HG03520 (cell line): Measurements from ENCODE around the gene TMEM266.

Source experiments
- ATAC-seq: cut with Tn5 transposase; IDR thresholded peaks from one replicate; pipeline ENCODE4 v1.9.1; 2021; ENCODE audit warnings: mild to moderate bottlenecking, moderate library complexity; ENCODE audit not compliant: unreplicated experiment

Gene TMEM266

DNA sequence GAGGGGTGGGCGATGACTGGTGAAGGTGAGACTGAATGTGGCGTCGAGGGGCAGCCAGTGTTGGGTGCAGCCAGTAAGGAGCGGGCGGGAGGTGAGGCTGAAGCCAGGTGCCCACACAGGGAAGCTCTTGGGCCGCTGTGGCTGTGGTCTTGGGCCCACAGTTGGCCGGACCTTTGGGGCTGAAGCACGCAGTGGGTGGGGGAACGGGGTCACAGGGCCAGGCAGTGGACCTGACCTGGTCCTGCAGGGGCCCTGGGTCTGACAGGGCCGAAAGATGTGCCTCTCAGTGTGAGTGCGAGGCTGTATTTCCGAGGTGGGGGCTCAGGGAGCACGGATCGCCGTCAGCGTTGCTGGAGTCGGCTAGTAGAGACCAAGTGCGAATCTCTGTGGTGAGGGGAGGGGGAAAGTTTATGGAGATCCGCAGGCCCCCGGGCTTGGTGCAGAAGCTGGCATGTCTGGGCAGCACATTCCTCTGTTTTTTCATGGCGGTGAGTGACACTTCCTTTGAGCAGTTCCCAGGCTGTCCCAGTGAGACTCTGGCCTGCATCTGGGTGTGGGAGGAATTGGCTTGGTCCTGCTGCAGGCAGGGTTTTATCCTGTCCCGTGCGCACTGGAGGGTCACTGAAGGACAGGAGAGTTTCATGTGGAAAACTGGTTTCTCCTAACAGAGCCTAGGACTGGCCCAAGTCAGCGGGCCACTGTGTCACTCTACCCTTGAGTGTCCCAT, 100.8 kb downstream of the TMEM266 start:
- ATAC-seq: no peak

DNA sequence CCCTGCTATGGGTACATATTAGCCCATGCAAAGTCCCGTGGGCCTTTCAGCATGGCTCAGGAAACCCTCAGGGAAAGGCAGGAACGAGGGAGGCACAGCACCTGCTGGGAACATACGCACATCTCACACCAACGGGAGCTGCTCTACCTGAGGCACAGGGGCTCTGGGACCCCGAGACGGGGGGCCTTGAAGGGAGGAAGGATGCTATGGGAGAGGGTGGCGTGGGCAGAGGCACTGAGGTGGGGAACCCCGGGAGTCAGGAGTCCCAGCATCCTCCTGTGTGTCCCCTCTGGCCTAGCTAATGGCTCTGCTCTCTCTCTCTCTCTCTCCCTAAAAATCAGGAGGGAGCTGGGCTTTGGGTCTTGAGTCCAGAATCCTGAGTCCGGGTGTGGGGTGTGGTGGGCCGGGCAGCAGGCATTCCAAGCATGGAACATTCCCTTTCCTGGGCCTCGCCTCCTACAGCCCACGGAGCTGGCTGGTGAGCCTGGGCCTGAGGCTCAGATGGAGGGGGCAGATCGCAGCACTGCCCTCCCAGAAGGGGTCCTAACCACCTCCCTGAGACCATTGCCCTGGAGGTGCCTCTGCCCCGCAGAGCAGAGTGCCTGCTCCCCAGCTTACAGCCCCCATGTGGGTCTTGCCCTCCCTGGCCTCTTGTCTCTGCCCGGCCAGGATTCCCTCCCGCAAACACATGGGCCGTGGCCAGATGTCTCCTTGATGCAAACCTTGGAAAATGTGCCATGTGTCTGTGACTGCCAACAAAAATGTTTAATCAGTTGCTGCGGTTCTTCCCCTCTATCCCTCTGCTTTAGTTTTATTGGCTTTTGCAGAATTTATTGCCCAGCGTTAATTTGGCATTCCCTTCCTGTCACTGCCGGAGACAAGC, 101.6 kb downstream of the TMEM266 start:
- ATAC-seq: no peak

- ATAC-seq: no peak
These were observed 102.2 kb downstream of the TMEM266 start for GRCh38 chr15:76162036-76162398.

DNA sequence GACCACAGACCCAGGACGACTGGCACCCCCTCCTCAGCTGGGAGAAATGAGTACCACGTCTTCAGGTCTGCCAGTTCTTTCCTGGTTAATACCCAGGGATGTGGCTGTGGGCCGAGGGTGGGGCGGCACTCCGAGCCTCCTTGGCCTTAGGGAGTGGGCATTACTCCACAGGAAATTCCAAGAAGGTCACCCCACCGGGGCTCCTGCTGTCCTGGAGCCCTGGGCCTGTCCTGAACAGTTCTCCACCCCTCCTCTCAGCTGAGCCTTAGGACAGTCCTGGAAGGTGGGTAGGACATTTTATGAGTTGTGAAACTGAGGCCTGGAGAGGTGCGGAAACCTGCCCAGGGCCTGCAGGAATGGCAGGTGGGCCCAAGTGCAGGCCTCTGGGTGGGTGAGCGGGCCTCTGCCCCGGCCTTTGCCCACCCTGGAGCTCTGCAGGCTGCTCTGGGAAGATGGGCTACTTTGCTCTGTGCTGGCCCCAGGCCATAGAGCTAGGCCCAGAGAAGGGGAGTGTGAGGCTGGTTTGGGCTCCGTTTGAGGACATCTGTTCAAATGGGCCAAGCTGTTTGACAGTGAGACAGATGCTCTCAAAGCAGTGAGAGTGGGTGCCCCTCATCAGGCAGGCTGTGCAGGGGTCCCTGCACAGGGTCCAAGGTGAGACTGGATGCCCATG, 103.1 kb downstream of the TMEM266 start:
- ATAC-seq: no peak

- ATAC-seq: no peak
These were observed 103.9 kb downstream of the TMEM266 start for GRCh38 chr15:76163457-76164295.

- ATAC-seq: no peak
These were observed 104.8 kb downstream of the TMEM266 start for GRCh38 chr15:76164602-76165001.

DNA sequence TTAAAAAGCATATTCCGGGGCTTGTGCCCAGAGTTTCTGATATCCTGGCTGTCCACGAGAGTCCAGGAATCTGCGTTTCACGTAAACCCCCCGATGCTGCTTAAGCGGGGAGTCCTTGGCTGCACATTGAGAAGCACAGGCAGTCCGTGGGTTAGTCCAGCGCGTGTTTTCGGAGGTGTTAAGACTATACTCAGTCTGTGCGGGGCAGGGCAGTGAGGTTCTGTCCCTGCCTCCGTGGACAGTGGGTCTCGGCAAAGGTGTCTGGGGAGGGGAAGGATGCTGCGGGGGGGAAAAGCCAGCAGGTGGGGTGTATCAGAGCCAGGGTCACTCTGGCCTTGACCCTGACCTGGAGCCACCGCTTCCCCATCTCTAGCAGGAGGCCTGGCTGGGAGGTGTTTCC, 106.2 kb downstream of the TMEM266 start:
- no peak for ATAC-seq

- ATAC-seq: no peak
These were observed 108.6 kb downstream of the TMEM266 start for GRCh38 chr15:76168237-76168984.

- ATAC-seq: no peak
These were observed 109.2 kb downstream of the TMEM266 start for GRCh38 chr15:76169018-76169417.

- no peak for ATAC-seq
These were observed 110.4 kb downstream of the TMEM266 start for GRCh38 chr15:76169911-76170800.

- no peak for ATAC-seq
These were observed 113.0 kb downstream of the TMEM266 start for GRCh38 chr15:76172782-76173181.

- ATAC-seq: no peak
These were observed 113.6 kb downstream of the TMEM266 start for GRCh38 chr15:76173317-76173834.

DNA sequence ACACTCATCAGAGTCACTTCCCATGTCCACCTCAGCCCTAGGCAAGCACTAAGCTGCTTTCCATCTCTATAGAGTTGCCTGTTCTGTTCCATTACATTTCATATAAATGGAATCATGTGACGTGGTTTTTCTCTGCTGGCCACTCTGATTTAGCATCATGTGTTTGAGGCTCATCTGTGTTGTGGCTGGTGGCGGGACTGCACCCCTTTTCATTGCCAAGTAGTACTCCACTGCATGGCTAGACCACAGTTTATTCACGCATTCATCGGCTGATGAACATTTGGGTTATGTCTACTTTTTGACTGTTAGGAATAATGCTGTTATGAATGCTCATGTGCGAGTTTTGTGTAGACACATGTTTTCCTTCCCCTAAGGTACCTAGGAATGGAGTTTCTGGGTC, 114.9 kb downstream of the TMEM266 start:
- no peak for ATAC-seq

DNA sequence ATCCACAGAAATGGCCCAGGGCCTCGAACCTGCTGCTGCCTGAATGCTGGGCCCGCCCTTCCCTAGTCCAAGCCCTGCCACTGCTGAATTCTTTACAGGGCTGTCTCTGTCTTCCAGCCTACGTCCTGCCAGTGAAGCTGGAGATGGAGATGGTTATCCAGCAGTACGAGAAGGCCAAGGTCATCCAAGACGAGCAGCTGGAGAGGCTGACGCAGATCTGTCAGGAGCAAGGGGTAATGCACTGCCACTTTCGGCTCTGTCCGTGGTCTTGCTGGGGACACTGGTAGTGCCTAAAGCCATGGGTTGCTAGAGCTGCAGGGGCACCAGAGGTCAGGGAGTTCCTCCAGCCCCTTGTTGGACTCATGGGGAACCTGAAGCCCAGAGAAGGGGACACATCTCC, 115.7 kb downstream of the TMEM266 start:
- no peak for ATAC-seq

- ATAC-seq: no peak
These were observed 116.3 kb downstream of the TMEM266 start for GRCh38 chr15:76176059-76176458.

- ATAC-seq: no peak
These were observed 116.8 kb downstream of the TMEM266 start for GRCh38 chr15:76176487-76177085.

- ATAC-seq: no peak
These were observed 117.8 kb downstream of the TMEM266 start for GRCh38 chr15:76177491-76178040.
